ENCODE data around the gene CSF3R. TPM values are rescaled to one million over a fixed set of nuclear protein-coding genes. Genes with fewer than 3 reads are reported as not detected.

CSF3R gene
- total and polyA plus RNA-seq, 2 donors (not counting 1 experiment from before 2014, with no cell fraction given), result 0.30 to 6.3 TPM

- no peak overlapping the region for H3K27ac Mint-ChIP-seq
- H2AFZ ChIP-seq (ENCODE audit: insufficient read depth, low read depth, low read length, poor library complexity, severe bottlenecking), result no peak overlapping the region
- H3K4me1 ChIP-seq (ENCODE audit: control insufficient read depth in 2 of 2, insufficient read depth in 2 of 2, low read length in 2 of 2), result peaks cover 3 to 20% of the 10 kb centered on the region in 2 donors
- no peaks in the 10 kb centered on the region for H4K20me1 ChIP-seq (ENCODE audit: control insufficient read depth, insufficient read depth, low read length, poor library complexity, severe bottlenecking)
- no peak overlapping the region for H3K4me2 ChIP-seq (replicated peaks; ENCODE audit: low read depth, low read length, poor library complexity, severe bottlenecking)
- no peaks in the 10 kb centered on the region for H3K79me2 ChIP-seq (ENCODE audit: control insufficient read depth, insufficient read depth, low read length)
- no peak for TF ChIP-seq EZH2 (IDR thresholded peaks at IDR 0.05; ENCODE audit: borderline replicate concordance, insufficient read depth, low read depth, low read length, poor library complexity, severe bottlenecking)
- TF ChIP-seq CTCF (IDR thresholded peaks at IDR 0.05), result no peak
- peaks cover 3 to 21% of the 10 kb centered on the region in 2 experiments for H3K36me3 ChIP-seq (replicated peaks in 1 of 2; ENCODE audit: control extremely low read depth in 1 of 2, control insufficient read depth in 1 of 2, extremely low read depth in 1 of 2, insufficient read depth in 2 of 2, low read length in 1 of 2)
- ATAC-seq (ENCODE audit: low read depth), result no peak
- H3K4me3 Mint-ChIP-seq, result no peak overlapping the region
- no peak overlapping the region for H3K4me3 ChIP-seq (ENCODE audit: control extremely low read depth in 1 of 5, extremely low read depth in 1 of 5, insufficient read depth in 1 of 5, low read depth in 2 of 5, low read length in 4 of 5)
- WGBS (ENCODE audit: insufficient coverage), result no CpG with 5 or more reads among the region's 3 CpGs
- peaks cover 23% of the 10 kb centered on the region for H3K4me1 Mint-ChIP-seq
- H3K9me3 Mint-ChIP-seq (ENCODE audit: insufficient read depth), result no peaks in the 10 kb centered on the region
- CTCF ChIA-PET, result no interaction called here
- H3K9ac ChIP-seq (ENCODE audit: low read length), result no peak overlapping the region
- POLR2A ChIA-PET, result no interaction called here
- DNase-seq, result no peak
- intact Hi-C loops (cut with micrococcal nuclease), result no loop called here
- H3K27me3 Mint-ChIP-seq, result no peaks in the 10 kb centered on the region
- H3K27me3 ChIP-seq (replicated peaks in 1 of 4; ENCODE audit: control extremely low read depth in 1 of 4, control insufficient read depth in 3 of 4, insufficient read depth in 4 of 4, low read length in 3 of 4), result no peaks in the 10 kb centered on the region
- no peak overlapping the region for H3K27ac ChIP-seq (ENCODE audit: low read length in 2 of 2)
- H3K9me3 ChIP-seq (ENCODE audit: control extremely low read depth in 1 of 3, control insufficient read depth in 2 of 3, insufficient read depth in 1 of 3, low read length in 2 of 3), result no peaks in the 10 kb centered on the region
These were observed 29.7 kb downstream of the CSF3R start for GRCh38 chr1:36453051-36453450.

GRCh38 chr1:36450919-36451305 is 31.8 kb downstream of the CSF3R start:
- Histone ChIP-seq H3K4me1 (ENCODE audit: control insufficient read depth in 2 of 2, insufficient read depth in 2 of 2, low read length in 2 of 2) (peaks cover 3 to 15% of the 10 kb centered on the region in 2 donors), H3K79me2 (ENCODE audit: control insufficient read depth, insufficient read depth, low read length) (no peaks in the 10 kb centered on the region), H3K36me3 (replicated peaks in 1 of 2; ENCODE audit: control extremely low read depth in 1 of 2, control insufficient read depth in 1 of 2, extremely low read depth in 1 of 2, insufficient read depth in 2 of 2, low read length in 1 of 2) (peaks cover 3 to 12% of the 10 kb centered on the region in 2 experiments), H3K9me3 (ENCODE audit: control extremely low read depth in 1 of 3, control insufficient read depth in 2 of 3, insufficient read depth in 1 of 3, low read length in 2 of 3) (no peaks in the 10 kb centered on the region), H3K4me3 (ENCODE audit: control extremely low read depth in 1 of 5, extremely low read depth in 1 of 5, insufficient read depth in 1 of 5, low read depth in 2 of 5, low read length in 4 of 5) (peak overlapping the region; percentile 67 to 86 (median 76)), H4K20me1 (ENCODE audit: control insufficient read depth, insufficient read depth, low read length, poor library complexity, severe bottlenecking) (no peaks in the 10 kb centered on the region), H3K27ac (ENCODE audit: low read length in 2 of 2) (peak overlapping the region; percentile 92 to 96), H3K27me3 (replicated peaks in 1 of 4; ENCODE audit: control extremely low read depth in 1 of 4, control insufficient read depth in 3 of 4, insufficient read depth in 4 of 4, low read length in 3 of 4) (no peaks in the 10 kb centered on the region), H3K9ac (ENCODE audit: low read length) (peak overlapping the region; percentile 80), H3K4me2 (replicated peaks; ENCODE audit: low read depth, low read length, poor library complexity, severe bottlenecking) (peak overlapping the region; percentile 80), H2AFZ (ENCODE audit: insufficient read depth, low read depth, low read length, poor library complexity, severe bottlenecking) (peak overlapping the region; percentile 83)
- Mint-ChIP-seq H3K4me1 (peaks cover 18% of the 10 kb centered on the region), H3K27ac (peak overlapping the region; percentile 96), H3K4me3 (peak overlapping the region; percentile 97), H3K27me3 (no peaks in the 10 kb centered on the region), H3K9me3 (ENCODE audit: insufficient read depth) (no peaks in the 10 kb centered on the region)
- CTCF ChIA-PET, result interaction anchor here (0.6 to 1.5 kb wide), 4 partner anchors 9 to 636 kb away, joined by 3 to 5 read pairs (median 4); partner anchors contain the start of gene MRPS15
- WGBS (ENCODE audit: insufficient coverage), result 24% methylated on average over 10 of the region's 18 CpGs
- DNase-seq (no peak), ATAC-seq (ENCODE audit: low read depth) (no peak)
- TF ChIP-seq EZH2 (IDR thresholded peaks at IDR 0.05; ENCODE audit: borderline replicate concordance, insufficient read depth, low read depth, low read length, poor library complexity, severe bottlenecking), result no peak
- TF ChIP-seq CTCF (IDR thresholded peaks at IDR 0.05), result no peak
- intact Hi-C loops (cut with micrococcal nuclease), result loop anchor here (1.0 to 2.0 kb wide), 4 partner anchors 13 to 1104 kb away; partner anchors contain the start of genes ADPRS, MRPS15 and SNIP1
- POLR2A ChIA-PET, result interaction anchor here (0.6 to 2.7 kb wide), 3 partner anchors 13 to 144 kb away, joined by 3 to 20 read pairs (median 3); partner anchors contain the start of genes MRPS15 and SH3D21
